Articular chondrocyte of knee joint (primary cell): ENCODE results near the gene CCZ1. TPM values are rescaled to one million over a fixed set of nuclear protein-coding genes. Genes with fewer than 3 reads are reported as not detected.

ENCODE experiments used
- small RNA-seq: library from RNA; depleted of rRNA; stranded (forward); fragments of <200 nt; gene quantifications from one replicate; pipeline ENCODE3, GENCODE V24; 2012
- total RNA-seq: library from RNA; depleted of rRNA; stranded (reverse); fragments of >200 nt; gene quantifications from 2 replicates; pipeline ENCODE4 v1.2.3, GENCODE V29; 2012

The CCZ1 gene
- 66.6 and 123 TPM in 2 replicates for total RNA-seq

GRCh38 chr7:5898480-5899224 is at the start of gene CCZ1:
TSS of gene CCZ1 (plus strand) at chr7:5898733. CDS start at chr7:5898800, 67 bp downstream.

GRCh38 chr7:5970347-5970911 is 71.9 kb downstream of the CCZ1 start, which contains the start of gene RSPH10B:
TSS of gene RSPH10B (minus strand) at chr7:5970689. CDS start at chr7:5967116, 3,573 bp downstream.

Small RNA genes lying within 50 kb of the gene (small RNA-seq; reads per million reads assigned to genes)
- gene RN7SL556P, result not detected

Other genes with a start within 250 kb of the CCZ1 start
- gene RNF216, start 117.1 kb upstream of the CCZ1 start, total RNA-seq, result 52.8 and 57.0 TPM in 2 replicates
- not detected in 2 replicates for gene OCM, start 17.9 kb upstream of the CCZ1 start, total RNA-seq
- 0.11 and 0.13 TPM in 2 replicates for gene RSPH10B, start 72.0 kb downstream of the CCZ1 start, total RNA-seq
- gene PMS2, start 110.3 kb downstream of the CCZ1 start, total RNA-seq, result 25.5 and 28.1 TPM in 2 replicates
- gene AIMP2, start 110.5 kb downstream of the CCZ1 start, total RNA-seq, result 45.8 and 47.8 TPM in 2 replicates
- 0.11 TPM in 1 of 2 replicates, not detected in the other for gene ANKRD61, start 132.6 kb downstream of the CCZ1 start, total RNA-seq
- 105 and 165 TPM in 2 replicates for gene EIF2AK1, start 160.4 kb downstream of the CCZ1 start, total RNA-seq
- gene USP42, start 206.2 kb downstream of the CCZ1 start, total RNA-seq, result 7.2 and 8.9 TPM in 2 replicates